Suprapubic skin (tissue), 4 donors: ENCODE results near the gene MBL2. TPM values are rescaled to one million over a fixed set of nuclear protein-coding genes. Genes with fewer than 3 reads are reported as not detected.
A peak's percentile ranks its signal among the peaks of the same experiment; 100 is the strongest.

Experiments
- DNase-seq, 2 donors: peaks; one replicate each; pipeline ENCODE4 v3.0.0-alpha.2; 2019; ENCODE audit warnings: low spot score in 2 of 2
- H3K27ac ChIP-seq: fragments of 200-600 bp; sonication (generic); one replicate; pipeline ENCODE4 v1.5.1; 2019
- H3K27me3 ChIP-seq: fragments of 200-600 bp; sonication (generic); one replicate; pipeline ENCODE4 v1.5.1; 2019
- H3K36me3 ChIP-seq: fragments of 200-600 bp; sonication (generic); one replicate; pipeline ENCODE4 v1.5.1; 2019
- H3K4me1 ChIP-seq: fragments of 200-600 bp; sonication (generic); one replicate; pipeline ENCODE4 v1.5.1; 2019
- H3K4me3 ChIP-seq: fragments of 200-600 bp; sonication (generic); one replicate; pipeline ENCODE4 v1.5.1; 2019; ENCODE audit warnings: mild to moderate bottlenecking
- H3K9me3 ChIP-seq: fragments of 200-600 bp; sonication (generic); one replicate; pipeline ENCODE4 v1.5.1; 2019
- EP300 ChIP-seq: sonication (generic); formaldehyde crosslinking; IDR thresholded peaks from one replicate; pipeline ENCODE4 v1.6.1; 2017; ENCODE audit warnings: antibody characterized with exemption
- POLR2A ChIP-seq, 2 donors: fragments of 450-650 bp; IDR thresholded peaks; one replicate each; pipeline ENCODE4 v1.6.1; 2017; ENCODE audit warnings: antibody characterized with exemption in 2 of 2, mild to moderate bottlenecking in 2 of 2, moderate library complexity in 2 of 2
- POLR2AphosphoS5 ChIP-seq, 3 donors: sonication (generic); formaldehyde crosslinking; IDR thresholded peaks; one replicate each; pipeline ENCODE4 v1.6.1; 2017; ENCODE audit warnings: antibody characterized with exemption in 3 of 3
- WGBS: methylation state at CpG from one replicate; pipeline ENCODE4 v1.1.5; 2018; 5-methylcytosine and 5-hydroxymethylcytosine counted together
- total RNA-seq, 4 donors: library from RNA; depleted of rRNA; stranded (reverse); fragments of >200 nt; gene quantifications; one replicate each; pipeline ENCODE4 v1.1.0, GENCODE V29; 2016
- TF ChIP-seq, protein P1 (sequence below), 2 donors: fragments of 200-600 bp in 1 of 2; fragments of 450-650 bp in 1 of 2; sonication (generic) in 1 of 2; IDR thresholded peaks; one replicate each; pipeline ENCODE4 v1.5.1; 2016 to 2019; ENCODE audit warnings: antibody characterized with exemption in 2 of 2, mild to moderate bottlenecking in 1 of 2, moderate library complexity in 1 of 2

MBL2 gene
- total RNA-seq, 4 donors from 2014 or later, result not detected

DNA sequence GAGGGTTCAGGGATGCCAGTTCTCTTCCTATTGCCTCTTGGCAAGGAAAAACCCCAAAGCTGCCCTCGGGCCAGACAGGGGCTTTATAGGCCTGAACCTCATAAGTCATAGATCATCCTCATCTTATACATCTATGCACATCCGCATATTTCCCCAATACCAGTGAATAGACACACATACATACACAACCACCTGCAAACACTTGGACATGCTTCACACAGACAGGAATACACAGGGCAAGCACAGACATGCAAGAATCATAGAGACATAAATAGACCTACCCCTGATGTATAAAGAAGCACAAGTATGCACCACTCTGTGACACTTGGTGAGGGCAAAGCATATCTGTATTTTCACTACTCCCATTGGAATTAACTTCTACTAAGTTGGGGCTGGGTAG lies 30.7 kb downstream of the MBL2 start:
- Histone ChIP-seq H3K27ac (no peak overlapping the region), H3K4me3 (no peak overlapping the region), H3K27me3 (no peaks in the 10 kb centered on the region), H3K9me3 (no peaks in the 10 kb centered on the region), H3K4me1 (no peaks in the 10 kb centered on the region), H3K36me3 (no peaks in the 10 kb centered on the region)
- DNase-seq, result no peak
- WGBS, result 48% methylated on average over 2 of the region's 2 CpGs
- TF ChIP-seq POLR2AphosphoS5 (IDR thresholded peaks at IDR 0.05), result no peak
- TF ChIP-seq, protein P1, sequence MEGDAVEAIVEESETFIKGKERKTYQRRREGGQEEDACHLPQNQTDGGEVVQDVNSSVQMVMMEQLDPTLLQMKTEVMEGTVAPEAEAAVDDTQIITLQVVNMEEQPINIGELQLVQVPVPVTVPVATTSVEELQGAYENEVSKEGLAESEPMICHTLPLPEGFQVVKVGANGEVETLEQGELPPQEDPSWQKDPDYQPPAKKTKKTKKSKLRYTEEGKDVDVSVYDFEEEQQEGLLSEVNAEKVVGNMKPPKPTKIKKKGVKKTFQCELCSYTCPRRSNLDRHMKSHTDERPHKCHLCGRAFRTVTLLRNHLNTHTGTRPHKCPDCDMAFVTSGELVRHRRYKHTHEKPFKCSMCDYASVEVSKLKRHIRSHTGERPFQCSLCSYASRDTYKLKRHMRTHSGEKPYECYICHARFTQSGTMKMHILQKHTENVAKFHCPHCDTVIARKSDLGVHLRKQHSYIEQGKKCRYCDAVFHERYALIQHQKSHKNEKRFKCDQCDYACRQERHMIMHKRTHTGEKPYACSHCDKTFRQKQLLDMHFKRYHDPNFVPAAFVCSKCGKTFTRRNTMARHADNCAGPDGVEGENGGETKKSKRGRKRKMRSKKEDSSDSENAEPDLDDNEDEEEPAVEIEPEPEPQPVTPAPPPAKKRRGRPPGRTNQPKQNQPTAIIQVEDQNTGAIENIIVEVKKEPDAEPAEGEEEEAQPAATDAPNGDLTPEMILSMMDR (IDR thresholded peaks at IDR 0.05), result no peak
- no peak for TF ChIP-seq POLR2A (IDR thresholded peaks at IDR 0.05)
- TF ChIP-seq EP300, result no peak

DNA sequence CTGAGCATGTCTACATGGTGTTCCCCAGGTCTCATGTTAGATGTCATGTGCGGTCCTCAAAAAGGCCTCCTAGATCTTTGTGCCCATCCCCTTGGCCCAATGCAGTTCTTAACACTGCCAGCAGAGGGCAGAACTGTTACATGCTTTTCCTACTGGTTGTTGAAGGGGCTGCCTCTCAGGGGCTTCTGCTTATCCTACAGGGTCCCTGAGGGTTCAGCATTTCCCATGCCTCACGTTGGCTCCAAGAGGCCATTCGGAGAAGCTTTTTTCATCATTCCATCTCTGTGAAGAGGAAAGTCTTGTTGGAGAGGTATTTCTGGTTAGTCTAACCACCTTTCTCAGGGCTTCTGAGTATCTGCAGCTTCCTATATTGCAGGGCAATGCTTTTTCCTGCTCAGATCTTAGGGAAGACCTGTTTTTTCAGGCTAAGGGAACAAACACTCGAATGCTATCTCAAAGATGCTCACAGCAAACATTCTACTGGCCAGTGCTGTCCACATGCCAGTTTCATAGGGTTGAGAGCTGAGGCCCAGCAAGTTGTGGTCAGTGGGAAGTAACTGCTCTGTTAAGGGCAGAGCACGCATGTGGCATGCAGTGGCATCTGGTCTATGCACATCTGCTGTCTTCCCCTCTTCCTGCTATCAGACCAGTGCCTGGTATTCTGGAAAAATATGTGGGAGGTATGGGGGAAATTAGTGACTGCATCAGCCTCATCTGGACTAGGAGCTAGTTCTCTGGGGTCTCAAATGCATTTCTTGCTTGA lies 31.5 kb downstream of the MBL2 start:
- H3K36me3 ChIP-seq, result no peaks in the 10 kb centered on the region
- no peak overlapping the region for H3K4me3 ChIP-seq
- no peak for TF ChIP-seq EP300
- TF ChIP-seq, protein P1 (IDR thresholded peaks at IDR 0.05), result peak in 1 of 2 donors; percentile 63
- no peak for TF ChIP-seq POLR2AphosphoS5 (IDR thresholded peaks at IDR 0.05)
- no peak for DNase-seq
- WGBS, result 59% methylated on average over 5 of the region's 5 CpGs
- H3K27me3 ChIP-seq, result no peaks in the 10 kb centered on the region
- H3K4me1 ChIP-seq, result no peaks in the 10 kb centered on the region
- no peak overlapping the region for H3K27ac ChIP-seq
- H3K9me3 ChIP-seq, result no peaks in the 10 kb centered on the region

DNA sequence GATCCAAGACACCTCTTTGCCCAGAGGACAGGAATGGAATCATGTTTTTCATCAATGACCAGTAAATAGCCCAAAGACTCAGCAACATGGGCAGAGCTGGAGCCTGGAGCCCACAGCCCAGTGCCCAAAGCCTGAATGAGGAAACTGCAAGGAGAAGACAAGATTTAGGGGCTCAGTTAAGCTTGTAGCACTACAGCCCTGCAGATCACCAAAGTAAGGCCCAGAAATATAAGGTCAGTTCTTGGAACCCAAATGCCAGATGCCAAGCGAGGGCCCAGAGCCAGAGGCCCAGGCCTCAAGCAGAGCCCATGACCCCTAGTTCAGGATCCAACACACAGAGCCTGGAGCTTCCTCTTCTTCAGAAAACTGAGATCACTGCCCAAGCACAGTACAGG lies 32.4 kb downstream of the MBL2 start:
- Histone ChIP-seq H3K27me3 (no peaks in the 10 kb centered on the region), H3K9me3 (no peaks in the 10 kb centered on the region), H3K4me1 (no peaks in the 10 kb centered on the region), H3K36me3 (no peaks in the 10 kb centered on the region), H3K4me3 (no peak overlapping the region), H3K27ac (no peak overlapping the region)
- 86% methylated on average over 1 of the region's 1 CpG for WGBS
- no peak for DNase-seq
- TF ChIP-seq POLR2A (IDR thresholded peaks at IDR 0.05), result no peak
- TF ChIP-seq, protein P1 (IDR thresholded peaks at IDR 0.05), result no peak
- TF ChIP-seq EP300, result no peak
- no peak for TF ChIP-seq POLR2AphosphoS5 (IDR thresholded peaks at IDR 0.05)

DNA sequence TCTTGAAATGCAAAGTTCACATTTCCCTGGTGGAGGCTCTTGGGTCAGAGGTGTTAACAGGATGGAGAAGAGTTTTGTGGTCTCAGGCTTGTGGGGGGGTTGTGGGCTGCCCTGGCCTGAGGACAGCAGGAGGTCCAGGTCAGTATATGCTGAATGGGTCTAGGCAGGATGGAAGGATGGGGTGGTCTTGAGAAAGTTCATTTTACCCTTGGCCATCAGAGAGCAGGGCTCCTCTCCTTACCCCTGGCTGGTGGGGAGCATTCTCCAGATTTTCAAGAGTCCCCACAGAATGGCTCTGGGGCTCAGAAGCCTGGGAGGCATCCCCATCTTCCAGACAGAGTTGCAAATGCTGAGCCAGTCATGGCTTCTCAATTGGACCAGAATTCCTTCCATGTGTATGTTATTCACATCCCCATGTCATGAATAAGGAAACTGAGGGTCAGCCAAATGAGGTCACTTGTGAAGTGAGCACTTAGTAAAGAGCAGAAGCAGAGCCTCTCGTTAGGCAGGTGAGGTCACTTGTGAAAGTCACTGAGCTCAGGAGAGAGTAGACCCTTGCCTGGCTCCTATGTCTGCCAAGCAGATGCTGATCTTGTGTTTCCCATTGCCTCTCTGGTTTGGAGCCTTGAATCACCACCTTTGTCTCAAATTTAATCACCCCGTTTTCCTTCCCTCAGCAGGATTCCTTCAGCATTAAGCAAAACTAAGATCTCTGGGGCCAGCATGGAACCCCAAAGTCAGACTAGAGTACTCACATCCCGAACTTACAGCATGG lies 33.0 kb downstream of the MBL2 start:
- TF ChIP-seq EP300, result no peak
- TF ChIP-seq, protein P1 (IDR thresholded peaks at IDR 0.05), result no peak
- no peaks in the 10 kb centered on the region for H3K27me3 ChIP-seq
- WGBS, result 86% methylated on average over 3 of the region's 3 CpGs
- no peak overlapping the region for H3K27ac ChIP-seq
- DNase-seq, result no peak
- no peak overlapping the region for H3K4me3 ChIP-seq
- H3K36me3 ChIP-seq, result no peaks in the 10 kb centered on the region
- H3K9me3 ChIP-seq, result no peaks in the 10 kb centered on the region
- no peaks in the 10 kb centered on the region for H3K4me1 ChIP-seq

DNA sequence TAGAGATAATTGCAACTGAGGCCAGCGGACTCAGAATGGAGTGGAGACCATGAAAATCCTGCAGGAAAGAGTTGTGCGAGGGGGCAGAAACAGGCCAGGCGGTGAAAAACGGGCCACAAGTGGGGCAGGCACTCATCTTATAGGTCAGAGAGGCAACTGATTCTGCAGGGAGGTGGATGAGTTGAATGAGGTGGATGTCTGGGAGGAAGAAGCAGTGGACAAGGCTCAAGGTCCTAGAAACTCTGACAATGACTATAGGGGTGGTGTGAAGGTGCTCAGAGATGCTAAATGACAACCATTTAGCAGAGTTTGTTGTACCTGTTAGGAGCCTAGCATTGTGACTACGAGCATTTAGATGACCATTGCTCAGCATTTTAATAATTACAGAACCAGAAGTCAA lies 33.6 kb downstream of the MBL2 start:
- WGBS, result 85% methylated on average over 5 of the region's 5 CpGs
- DNase-seq, result no peak
- Histone ChIP-seq H3K9me3 (no peaks in the 10 kb centered on the region), H3K4me3 (no peak overlapping the region), H3K4me1 (no peaks in the 10 kb centered on the region), H3K27me3 (no peaks in the 10 kb centered on the region), H3K36me3 (no peaks in the 10 kb centered on the region), H3K27ac (no peak overlapping the region)
- TF ChIP-seq EP300 (no peak), POLR2AphosphoS5 (IDR thresholded peaks at IDR 0.05) (no peak), POLR2A (IDR thresholded peaks at IDR 0.05) (no peak)
- TF ChIP-seq, protein P1 (IDR thresholded peaks at IDR 0.05), result no peak
